PC-9 (cell line): ENCODE results near the gene MCC.

Experiments
- EZH2 ChIP-seq: fragments of 200-600 bp; sonication (generic); IDR thresholded peaks from 2 replicates; pipeline ENCODE4 v1.8.0; 2017; ENCODE audit warnings: antibody characterized with exemption, low read depth
- TF ChIP-seq, protein P1 (sequence below): fragments of 200-600 bp; sonication (generic); conservative IDR thresholded peaks from 2 replicates; pipeline ENCODE4 v1.6.1; 2017; ENCODE audit warnings: mixed run types, antibody characterized with exemption, mild to moderate bottlenecking, moderate library complexity

DNA sequence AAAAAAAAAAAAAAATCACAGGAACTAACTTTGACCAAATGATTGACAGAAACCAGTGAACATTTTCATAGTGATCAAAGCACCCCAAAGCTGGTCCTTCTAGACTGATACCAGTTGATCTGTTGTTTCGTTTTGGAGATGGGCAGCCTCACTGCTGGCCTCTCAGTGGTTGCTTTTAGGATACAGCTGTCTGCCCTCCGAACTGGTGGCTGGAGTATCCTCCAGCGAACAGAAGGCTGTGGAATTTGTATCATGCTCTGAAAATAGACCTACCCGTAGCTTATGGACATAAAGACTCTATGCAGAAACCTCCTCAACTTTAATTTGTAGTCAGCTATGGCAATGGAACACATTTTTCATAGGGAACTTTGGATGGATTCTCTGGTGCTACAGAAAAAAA is 462.7 kb downstream of the MCC start:
- TF ChIP-seq, protein P1, sequence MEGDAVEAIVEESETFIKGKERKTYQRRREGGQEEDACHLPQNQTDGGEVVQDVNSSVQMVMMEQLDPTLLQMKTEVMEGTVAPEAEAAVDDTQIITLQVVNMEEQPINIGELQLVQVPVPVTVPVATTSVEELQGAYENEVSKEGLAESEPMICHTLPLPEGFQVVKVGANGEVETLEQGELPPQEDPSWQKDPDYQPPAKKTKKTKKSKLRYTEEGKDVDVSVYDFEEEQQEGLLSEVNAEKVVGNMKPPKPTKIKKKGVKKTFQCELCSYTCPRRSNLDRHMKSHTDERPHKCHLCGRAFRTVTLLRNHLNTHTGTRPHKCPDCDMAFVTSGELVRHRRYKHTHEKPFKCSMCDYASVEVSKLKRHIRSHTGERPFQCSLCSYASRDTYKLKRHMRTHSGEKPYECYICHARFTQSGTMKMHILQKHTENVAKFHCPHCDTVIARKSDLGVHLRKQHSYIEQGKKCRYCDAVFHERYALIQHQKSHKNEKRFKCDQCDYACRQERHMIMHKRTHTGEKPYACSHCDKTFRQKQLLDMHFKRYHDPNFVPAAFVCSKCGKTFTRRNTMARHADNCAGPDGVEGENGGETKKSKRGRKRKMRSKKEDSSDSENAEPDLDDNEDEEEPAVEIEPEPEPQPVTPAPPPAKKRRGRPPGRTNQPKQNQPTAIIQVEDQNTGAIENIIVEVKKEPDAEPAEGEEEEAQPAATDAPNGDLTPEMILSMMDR: no peak
- no peak for TF ChIP-seq EZH2
